HPDE6-E6E7 (cell line): ENCODE results near the gene IFIH1.

Experiments used
- DNase-seq: peaks from one replicate; pipeline ENCODE4 v3.0.0; 2011; ENCODE audit warnings: missing footprints; ENCODE audit errors: extremely low spot score

The IFIH1 gene

DNA sequence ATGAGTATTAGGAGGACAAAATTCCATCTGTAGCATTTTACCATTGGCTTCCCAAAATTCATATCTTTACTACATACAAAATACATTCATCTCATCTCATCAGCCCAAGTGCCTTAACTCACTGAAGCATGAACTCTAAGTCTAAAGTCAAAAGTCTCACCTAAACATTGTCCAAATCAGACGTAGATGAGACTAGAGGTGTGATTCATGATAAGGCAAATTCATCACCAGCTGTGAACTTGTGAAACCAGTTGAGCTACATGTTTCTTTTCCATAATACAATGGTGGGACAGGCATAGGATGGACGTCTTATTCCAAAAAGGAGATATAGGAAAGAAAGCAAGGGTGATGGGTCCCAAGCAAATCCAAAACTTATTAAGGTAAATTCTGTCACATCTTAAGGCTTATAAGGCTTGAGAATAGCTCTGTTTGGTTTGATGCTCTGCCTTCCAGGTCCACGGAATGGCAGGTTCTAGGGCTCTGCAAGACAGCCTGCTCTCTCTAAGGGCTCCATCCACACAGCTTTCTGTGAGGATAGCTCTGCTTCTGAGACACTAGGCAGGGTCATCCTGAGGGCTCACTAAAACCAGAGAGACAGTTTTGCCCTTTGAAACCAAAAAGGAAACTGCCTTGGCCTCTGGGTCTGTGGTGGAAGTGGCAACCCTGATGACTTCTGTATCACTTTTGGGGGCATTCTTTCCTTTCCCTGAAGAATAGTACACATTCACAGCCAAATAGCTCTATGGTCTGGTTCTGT is 9.6 kb downstream of the IFIH1 start:
- DNase-seq, result no peak

- no peak for DNase-seq
Measured at GRCh38 chr2:162305901-162306300, 12.6 kb downstream of the IFIH1 start.

GRCh38 chr2:162301877-162302276 is 16.6 kb downstream of the IFIH1 start:
- DNase-seq, result no peak

GRCh38 chr2:162301151-162301804 is 17.2 kb downstream of the IFIH1 start:
- DNase-seq, result no peak

GRCh38 chr2:162300266-162300665 is 18.2 kb downstream of the IFIH1 start:
- DNase-seq, result no peak

GRCh38 chr2:162298669-162299335 is 19.7 kb downstream of the IFIH1 start:
- DNase-seq, result no peak

DNA sequence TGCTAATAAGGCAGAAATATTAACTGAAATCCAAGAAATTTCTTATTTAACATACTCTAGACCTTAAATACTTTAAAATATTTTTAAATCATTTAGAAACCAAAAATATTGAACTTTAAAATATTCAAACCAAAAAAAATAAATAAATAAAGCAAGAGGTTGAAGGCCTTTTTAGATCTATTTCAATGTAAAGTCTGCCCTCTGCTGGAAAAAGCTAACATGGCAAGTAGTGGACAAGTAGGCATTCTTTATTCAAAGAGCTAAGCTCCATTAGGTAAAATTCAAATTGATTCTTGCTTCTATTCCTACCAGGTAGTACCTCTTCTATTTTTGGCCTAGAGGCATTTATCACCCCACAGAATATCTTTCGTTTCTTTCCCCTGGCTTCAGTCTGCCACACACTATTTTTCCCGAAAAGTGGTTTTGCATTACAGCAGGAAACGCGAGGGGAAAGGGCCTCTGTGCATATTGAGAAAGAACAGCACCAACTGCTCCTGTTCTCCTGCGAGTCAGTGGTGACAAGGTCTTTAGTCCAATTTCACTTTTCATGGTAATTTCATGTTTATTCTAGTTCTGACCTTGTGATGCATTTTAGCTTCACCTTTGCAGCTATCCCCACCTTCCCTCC is 20.4 kb downstream of the IFIH1 start:
- DNase-seq, result no peak

- no peak for DNase-seq
Measured at GRCh38 chr2:162295009-162295408, 23.5 kb downstream of the IFIH1 start.

- DNase-seq, result no peak
Measured at GRCh38 chr2:162293122-162293786, 25.2 kb downstream of the IFIH1 start.

DNA sequence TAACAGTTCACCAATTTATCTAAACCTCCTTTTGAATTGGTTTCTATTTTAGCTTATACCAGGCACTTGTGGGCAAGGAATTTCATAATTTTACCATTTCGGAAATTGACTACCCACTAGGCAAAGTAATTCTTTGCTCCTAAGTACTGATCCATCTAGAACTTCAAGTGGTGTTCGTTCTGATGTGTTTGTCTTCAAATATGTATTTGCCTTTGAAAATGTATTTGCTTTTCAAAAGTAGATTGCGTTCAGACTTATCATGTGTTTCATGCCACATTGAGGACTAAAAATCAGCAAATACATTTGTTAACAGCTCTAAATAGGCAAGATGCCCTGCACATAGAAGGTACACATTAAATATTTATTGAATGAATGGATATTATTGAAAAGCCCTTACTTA is 26.7 kb downstream of the IFIH1 start:
- DNase-seq, result no peak

- DNase-seq, result no peak
Measured at GRCh38 chr2:162282765-162283425, 35.6 kb downstream of the IFIH1 start.

GRCh38 chr2:162280654-162281053 is 37.8 kb downstream of the IFIH1 start:
- DNase-seq, result no peak

GRCh38 chr2:162277381-162277780 is 41.1 kb downstream of the IFIH1 start:
- DNase-seq, result no peak

DNA sequence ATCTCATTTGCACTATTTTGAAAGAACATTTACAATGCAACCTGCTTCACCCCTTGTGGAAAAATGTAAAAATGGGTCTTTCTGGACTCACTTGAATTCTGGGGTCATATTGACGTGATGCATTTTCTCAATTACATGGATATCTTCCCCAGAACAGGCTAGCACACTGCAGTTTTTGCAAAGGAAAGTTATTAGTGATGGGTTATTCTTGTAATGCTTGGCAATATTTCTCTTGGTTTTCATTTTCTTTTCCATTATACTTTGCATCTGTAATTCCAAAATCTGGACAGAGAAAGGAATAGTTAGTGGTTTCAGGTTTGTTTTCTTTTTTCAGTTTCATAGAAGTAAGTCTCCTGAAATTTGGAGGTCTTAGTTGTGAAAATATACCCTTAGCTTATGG is 50.5 kb downstream of the IFIH1 start:
- no peak for DNase-seq

DNA sequence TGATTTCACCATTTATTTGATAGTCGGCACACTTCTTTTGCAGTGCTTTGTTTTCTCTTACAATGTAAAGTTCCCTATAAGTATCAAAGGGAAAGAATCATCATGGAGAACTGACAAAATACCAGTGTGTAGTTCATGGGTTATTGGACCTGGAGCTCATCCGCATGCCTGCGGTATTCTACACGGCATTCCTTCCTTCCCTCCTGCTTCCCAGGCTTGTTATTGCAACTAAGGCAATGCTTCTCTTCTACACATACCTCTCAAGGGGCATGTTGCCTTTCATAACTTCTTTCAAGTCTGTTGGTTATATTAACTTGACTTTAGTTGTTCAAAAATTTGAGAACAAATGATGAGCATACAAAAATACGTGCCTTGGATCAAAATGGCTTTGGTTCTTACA is 51.0 kb downstream of the IFIH1 start:
- no peak for DNase-seq

DNA sequence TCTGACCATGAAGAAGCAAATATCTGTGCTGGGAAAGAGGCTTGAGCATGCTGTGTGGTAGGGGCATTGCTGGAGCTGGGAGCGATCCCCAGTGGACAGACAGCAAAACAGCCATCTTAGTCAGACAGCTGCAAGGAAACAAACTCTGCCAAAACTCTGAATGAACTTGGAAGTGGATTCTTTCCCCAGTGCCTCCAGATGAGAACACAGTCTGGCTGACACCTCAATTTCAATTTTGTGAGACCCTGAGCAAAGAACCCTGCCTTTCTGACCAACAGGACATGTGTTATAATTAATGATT is 52.1 kb downstream of the IFIH1 start:
- no peak for DNase-seq

GRCh38 chr2:162265666-162266459 is 52.6 kb downstream of the IFIH1 start:
- no peak for DNase-seq

- DNase-seq, result no peak
Measured at GRCh38 chr2:162261032-162261945, 57.2 kb downstream of the IFIH1 start.

DNA sequence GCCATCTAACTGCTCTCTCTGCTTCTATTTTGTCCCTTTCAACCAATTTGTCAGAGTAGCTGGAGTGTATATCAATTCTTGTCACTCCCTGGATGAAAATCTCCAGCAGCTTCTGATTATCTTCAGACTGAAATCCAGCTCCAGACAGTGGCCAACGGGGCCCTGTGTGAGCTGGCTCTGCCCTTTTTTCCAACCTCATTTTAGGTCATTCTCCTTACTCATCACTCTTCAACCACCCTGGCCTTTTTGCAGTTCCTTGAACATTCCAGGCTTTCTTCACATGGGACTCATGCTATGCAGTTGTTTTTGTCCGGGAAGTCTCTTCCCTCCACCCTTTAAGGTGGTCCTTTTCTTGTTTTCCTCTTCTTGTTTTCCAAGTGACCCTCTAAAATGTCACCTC is 59.8 kb downstream of the IFIH1 start:
- no peak for DNase-seq

DNA sequence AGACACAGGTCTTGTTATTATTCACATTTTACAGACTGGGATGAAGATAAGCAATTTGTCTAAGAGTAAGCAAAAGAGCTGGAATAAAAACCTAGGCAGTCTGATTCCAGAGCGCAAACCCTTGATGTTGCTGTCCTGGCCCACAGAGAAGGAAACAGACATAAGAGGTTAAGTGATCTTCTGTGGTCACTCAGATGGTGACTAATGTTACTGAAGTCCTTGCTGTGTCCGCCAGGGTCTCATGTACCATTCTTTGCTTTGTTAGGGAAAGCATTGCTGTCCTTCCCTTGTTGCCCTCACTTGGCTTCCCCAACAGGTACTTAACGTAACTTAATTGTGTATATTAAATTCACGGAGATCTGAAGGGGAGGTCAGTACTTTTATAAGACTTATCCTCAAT is 60.3 kb downstream of the IFIH1 start:
- DNase-seq, result no peak
